ENCODE measurements around the gene ELANE. TPM values are rescaled to one million over a fixed set of nuclear protein-coding genes. Genes with fewer than 3 reads are reported as not detected.
A peak's percentile ranks its signal among the peaks of the same experiment; 100 is the strongest.
"Not testable (repeated sequence)": the region's sequence is repeated elsewhere in the genome, so short reads cannot be mapped to it uniquely, and the experiment has no call there.

ELANE gene
- total and polyA plus RNA-seq, 5 donors from 2014 or later: not detected

- Histone ChIP-seq H3K27me3 (ENCODE audit: control insufficient read depth, insufficient read depth, low read length) (no peaks in the 10 kb centered on the region), H3K4me3 (ENCODE audit: low read depth, low read length) (no peak overlapping the region), H3K9me3 (ENCODE audit: control insufficient read depth in 2 of 2, low read length in 2 of 2) (no peaks in the 10 kb centered on the region), H3K36me3 (ENCODE audit: control insufficient read depth, insufficient read depth, low read length) (peaks cover 12% of the 10 kb centered on the region), H3K4me1 (ENCODE audit: control insufficient read depth, insufficient read depth, low read length, poor library complexity, severe bottlenecking) (no peaks in the 10 kb centered on the region), H3K27ac (ENCODE audit: insufficient read depth, low read length, poor library complexity, severe bottlenecking) (no peak overlapping the region)
- no peak for DNase-seq
- no peak for ATAC-seq (ENCODE audit: low read depth in 2 of 2)
- Mint-ChIP-seq H3K9me3 (peaks cover 0 to 2% (median 0%) of the 10 kb centered on the region in 7 donors), H3K36me3 (peaks cover 8% of the 10 kb centered on the region), H3K4me1 (peaks cover 0 to 2% (median 0%) of the 10 kb centered on the region in 4 donors), H3K27ac (no peak overlapping the region), H3K27me3 (peaks cover 6% of the 10 kb centered on the region), H3K4me3 (no peak overlapping the region)
These were observed 36.2 kb upstream of the ELANE start for GRCh38 chr19:815775-816499.

DNA sequence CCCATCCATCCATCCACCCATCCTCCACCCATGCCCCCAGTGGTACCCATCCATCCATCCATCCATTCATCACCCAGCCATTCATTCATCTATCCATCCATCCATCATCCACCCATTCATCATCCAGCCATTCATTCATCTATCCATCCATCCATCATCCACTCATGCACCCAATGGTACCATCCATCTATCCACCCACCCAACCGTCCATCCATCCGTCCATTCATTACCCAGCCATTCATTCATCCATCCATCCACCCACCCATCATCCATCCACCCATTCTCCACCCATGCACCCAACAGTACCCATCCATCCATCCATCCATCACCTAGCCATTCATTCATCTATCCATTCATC lies 35.6 kb upstream of the ELANE start:
- H3K4me3 ChIP-seq (ENCODE audit: low read depth, low read length): no peak overlapping the region
- no peaks in the 10 kb centered on the region for H3K9me3 ChIP-seq (ENCODE audit: control insufficient read depth in 2 of 2, low read length in 2 of 2)
- Mint-ChIP-seq H3K27me3 (peaks cover 6% of the 10 kb centered on the region), H3K27ac (no peak overlapping the region), H3K4me1 (peaks cover 0 to 2% (median 0%) of the 10 kb centered on the region in 4 donors), H3K4me3 (no peak overlapping the region), H3K36me3 (peaks cover 8% of the 10 kb centered on the region), H3K9me3 (peaks cover 0 to 2% (median 0%) of the 10 kb centered on the region in 7 donors)
- DNase-seq (no peak), ATAC-seq (ENCODE audit: low read depth in 2 of 2) (no peak)
- H3K27ac ChIP-seq (ENCODE audit: insufficient read depth, low read length, poor library complexity, severe bottlenecking): no peak overlapping the region
- peaks cover 2% of the 10 kb centered on the region for H3K4me1 ChIP-seq (ENCODE audit: control insufficient read depth, insufficient read depth, low read length, poor library complexity, severe bottlenecking)
- peaks cover 6% of the 10 kb centered on the region for H3K36me3 ChIP-seq (ENCODE audit: control insufficient read depth, insufficient read depth, low read length)
- no peaks in the 10 kb centered on the region for H3K27me3 ChIP-seq (ENCODE audit: control insufficient read depth, insufficient read depth, low read length)

- not testable (repeated sequence) for DNase-seq; H3K4me1 ChIP-seq (ENCODE audit: control insufficient read depth, insufficient read depth, low read length, poor library complexity, severe bottlenecking); H3K27me3 ChIP-seq (ENCODE audit: control insufficient read depth, insufficient read depth, low read length); H3K36me3 Mint-ChIP-seq; H3K27ac ChIP-seq (ENCODE audit: insufficient read depth, low read length, poor library complexity, severe bottlenecking); ATAC-seq (ENCODE audit: low read depth in 2 of 2); H3K4me1 Mint-ChIP-seq; H3K27ac Mint-ChIP-seq; H3K4me3 ChIP-seq (ENCODE audit: low read depth, low read length); H3K9me3 ChIP-seq (ENCODE audit: control insufficient read depth in 2 of 2, low read length in 2 of 2); H3K9me3 Mint-ChIP-seq; H3K36me3 ChIP-seq (ENCODE audit: control insufficient read depth, insufficient read depth, low read length); H3K4me3 Mint-ChIP-seq
- H3K27me3 Mint-ChIP-seq: peaks cover 21% of the 10 kb centered on the region
These were observed 31.9 kb upstream of the ELANE start for GRCh38 chr19:820212-820611.

GRCh38 chr19:821231-821824 lies 30.8 kb upstream of the ELANE start:
- Histone ChIP-seq H3K36me3 (ENCODE audit: control insufficient read depth, insufficient read depth, low read length) (no peaks in the 10 kb centered on the region), H3K27me3 (ENCODE audit: control insufficient read depth, insufficient read depth, low read length) (peaks cover 5% of the 10 kb centered on the region), H3K27ac (ENCODE audit: insufficient read depth, low read length, poor library complexity, severe bottlenecking) (no peak overlapping the region), H3K4me1 (ENCODE audit: control insufficient read depth, insufficient read depth, low read length, poor library complexity, severe bottlenecking) (peaks cover 4% of the 10 kb centered on the region), H3K9me3 (ENCODE audit: control insufficient read depth in 2 of 2, low read length in 2 of 2) (no peaks in the 10 kb centered on the region), H3K4me3 (ENCODE audit: low read depth, low read length) (no peak overlapping the region)
- peaks cover 0 to 2% (median 0%) of the 10 kb centered on the region in 7 donors for H3K9me3 Mint-ChIP-seq
- H3K27ac Mint-ChIP-seq: no peak overlapping the region
- ATAC-seq (ENCODE audit: low read depth in 2 of 2) (no peak), DNase-seq (no peak)
- H3K36me3 Mint-ChIP-seq: peaks cover 3% of the 10 kb centered on the region
- H3K4me3 Mint-ChIP-seq: peak overlapping the region in 1 of 4 donors; percentile 43
- H3K4me1 Mint-ChIP-seq: peaks cover 0 to 2% (median 0%) of the 10 kb centered on the region in 4 donors
- peaks cover 21% of the 10 kb centered on the region for H3K27me3 Mint-ChIP-seq

GRCh38 chr19:821825-822503 lies 30.1 kb upstream of the ELANE start, which contains the start of gene PLPPR3:
Gene PLPPR3 (minus strand): TSS chr19:821955. CDS start chr19:821559, 396 bp downstream.
- Mint-ChIP-seq H3K27ac (no peak within 1 kb of the TSS), H3K27me3 (peaks cover 21% of the 10 kb centered on the region), H3K4me1 (no peaks in the 10 kb centered on the region), H3K36me3 (no peaks in the 10 kb centered on the region), H3K4me3 (peak within 1 kb of the TSS in 1 of 4 donors; percentile 43), H3K9me3 (no peaks in the 10 kb centered on the region)
- Histone ChIP-seq H3K27ac (ENCODE audit: insufficient read depth, low read length, poor library complexity, severe bottlenecking) (no peak within 1 kb of the TSS), H3K4me1 (ENCODE audit: control insufficient read depth, insufficient read depth, low read length, poor library complexity, severe bottlenecking) (peaks cover 4% of the 10 kb centered on the region), H3K27me3 (ENCODE audit: control insufficient read depth, insufficient read depth, low read length) (peaks cover 5% of the 10 kb centered on the region), H3K4me3 (ENCODE audit: low read depth, low read length) (no peak within 1 kb of the TSS), H3K9me3 (ENCODE audit: control insufficient read depth in 2 of 2, low read length in 2 of 2) (no peaks in the 10 kb centered on the region), H3K36me3 (ENCODE audit: control insufficient read depth, insufficient read depth, low read length) (no peaks in the 10 kb centered on the region)
- DNase-seq (no peak), ATAC-seq (ENCODE audit: low read depth in 2 of 2) (no peak)

- Mint-ChIP-seq H3K4me3 (peak overlapping the region in 1 of 4 donors; percentile 26), H3K27me3 (peaks cover 21% of the 10 kb centered on the region), H3K27ac (peak overlapping the region in 1 of 3 donors; percentile 14), H3K36me3 (no peaks in the 10 kb centered on the region), H3K4me1 (no peaks in the 10 kb centered on the region), H3K9me3 (no peaks in the 10 kb centered on the region)
- Histone ChIP-seq H3K27me3 (ENCODE audit: control insufficient read depth, insufficient read depth, low read length) (peaks cover 5% of the 10 kb centered on the region), H3K4me1 (ENCODE audit: control insufficient read depth, insufficient read depth, low read length, poor library complexity, severe bottlenecking) (peaks cover 4% of the 10 kb centered on the region), H3K27ac (ENCODE audit: insufficient read depth, low read length, poor library complexity, severe bottlenecking) (no peak overlapping the region), H3K36me3 (ENCODE audit: control insufficient read depth, insufficient read depth, low read length) (no peaks in the 10 kb centered on the region), H3K9me3 (ENCODE audit: control insufficient read depth in 2 of 2, low read length in 2 of 2) (no peaks in the 10 kb centered on the region), H3K4me3 (ENCODE audit: low read depth, low read length) (no peak overlapping the region)
- ATAC-seq (ENCODE audit: low read depth in 2 of 2): no peak
- no peak for DNase-seq
These were observed 28.5 kb upstream of the ELANE start for GRCh38 chr19:823565-824121.

DNA sequence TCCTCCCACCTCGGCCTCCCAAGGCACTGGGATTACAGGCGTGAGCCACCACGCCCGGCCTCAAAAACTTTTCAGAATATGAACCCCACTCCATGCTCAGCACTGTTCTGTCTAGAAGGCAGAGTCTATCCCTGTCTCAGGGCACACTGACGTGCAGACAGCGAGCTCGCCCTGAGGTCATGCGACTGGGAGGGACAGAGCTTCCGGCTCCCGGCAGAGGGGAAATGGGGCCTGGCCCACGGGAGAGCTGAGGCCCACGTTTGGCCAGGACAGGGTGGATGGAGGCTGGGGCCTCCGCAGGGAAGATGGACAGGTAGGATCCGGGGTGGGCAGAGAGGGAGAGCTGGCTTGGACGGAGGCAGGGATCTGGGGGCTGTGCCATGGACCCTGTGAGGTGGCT lies 27.2 kb upstream of the ELANE start:
- Mint-ChIP-seq H3K27me3 (peaks cover 21% of the 10 kb centered on the region), H3K27ac (no peak overlapping the region), H3K9me3 (no peaks in the 10 kb centered on the region), H3K36me3 (no peaks in the 10 kb centered on the region), H3K4me3 (no peak overlapping the region), H3K4me1 (no peaks in the 10 kb centered on the region)
- no peak for ATAC-seq (ENCODE audit: low read depth in 2 of 2)
- H3K9me3 ChIP-seq (ENCODE audit: control insufficient read depth in 2 of 2, low read length in 2 of 2): no peaks in the 10 kb centered on the region
- H3K4me3 ChIP-seq (ENCODE audit: low read depth, low read length): no peak overlapping the region
- no peak overlapping the region for H3K27ac ChIP-seq (ENCODE audit: insufficient read depth, low read length, poor library complexity, severe bottlenecking)
- peaks cover 5% of the 10 kb centered on the region for H3K27me3 ChIP-seq (ENCODE audit: control insufficient read depth, insufficient read depth, low read length)
- H3K36me3 ChIP-seq (ENCODE audit: control insufficient read depth, insufficient read depth, low read length): no peaks in the 10 kb centered on the region
- no peak for DNase-seq
- H3K4me1 ChIP-seq (ENCODE audit: control insufficient read depth, insufficient read depth, low read length, poor library complexity, severe bottlenecking): peaks cover 4% of the 10 kb centered on the region

Measured in CD4-positive, CD25-positive, alpha-beta regulatory T cell (primary cell).